Endodermal cell (in vitro differentiated cells): ENCODE results near the gene NFE2L3. TPM values are rescaled to one million over a fixed set of nuclear protein-coding genes. Genes with fewer than 3 reads are reported as not detected.

Experiments used
- DNase-seq: peaks from one replicate; pipeline ENCODE4 v3.0.0-alpha.2; 2017
- H3K27ac ChIP-seq: 2 replicates; pipeline ENCODE4 v1.5.1; 2013; ENCODE audit warnings: mild to moderate bottlenecking, low read depth, low read length, moderate library complexity
- H3K27me3 ChIP-seq: 2 replicates; pipeline ENCODE4 v1.6.1; 2013; ENCODE audit warnings: mild to moderate bottlenecking, low read length, moderate library complexity; ENCODE audit not compliant: insufficient read depth, control insufficient read depth, poor library complexity, severe bottlenecking
- H3K36me3 ChIP-seq: 2 replicates; pipeline ENCODE4 v1.7.0; 2013; ENCODE audit warnings: mild to moderate bottlenecking, low read length, moderate library complexity; ENCODE audit not compliant: control insufficient read depth, insufficient read depth
- H3K4me1 ChIP-seq: one replicate; pipeline ENCODE4 v1.7.0; 2013; ENCODE audit warnings: low read length; ENCODE audit not compliant: control insufficient read depth, insufficient read depth
- H3K4me3 ChIP-seq: 2 replicates; pipeline ENCODE4 v1.5.1; 2013; ENCODE audit warnings: mild to moderate bottlenecking, low read length, moderate library complexity
- H3K9ac ChIP-seq: 2 replicates; pipeline ENCODE4 v1.6.1; 2013; ENCODE audit warnings: mild to moderate bottlenecking, low read length, moderate library complexity; ENCODE audit not compliant: poor library complexity, severe bottlenecking; ENCODE audit errors: extremely low read depth
- H3K9me3 ChIP-seq: 2 replicates; pipeline ENCODE4 v1.6.1; 2013; ENCODE audit warnings: mild to moderate bottlenecking, low read length, moderate library complexity; ENCODE audit not compliant: control insufficient read depth
- H3K27ac Mint-ChIP-seq: 2 replicates; pipeline ENCODE4 v1.8.0; 2020; ENCODE audit warnings: mixed read lengths
- H3K27me3 Mint-ChIP-seq: 2 replicates; pipeline ENCODE4 v1.8.0; 2021; ENCODE audit warnings: mild to moderate bottlenecking, mixed read lengths; ENCODE audit not compliant: insufficient read depth
- H3K36me3 Mint-ChIP-seq: 2 replicates; pipeline ENCODE4 v1.8.0; 2020; ENCODE audit warnings: low read depth, mixed read lengths
- H3K4me1 Mint-ChIP-seq: 2 replicates; pipeline ENCODE4 v1.8.0; 2020; ENCODE audit warnings: mixed read lengths
- H3K4me3 Mint-ChIP-seq: 2 replicates; pipeline ENCODE4 v1.8.0; 2020; ENCODE audit warnings: mild to moderate bottlenecking, moderate library complexity, mixed read lengths
- H3K9me3 Mint-ChIP-seq: 2 replicates; pipeline ENCODE4 v1.8.0; 2020; ENCODE audit warnings: mild to moderate bottlenecking, mixed read lengths
- CTCF ChIP-seq: fragments of 200-600 bp; sonication (generic); conservative IDR thresholded peaks from 2 replicates; pipeline ENCODE4 v1.5.0; 2021; ENCODE audit warnings: antibody characterized with exemption, mild to moderate bottlenecking
- WGBS, 2 experiments: methylation state at CpG; one replicate each; pipeline versions ENCODE4 v1.1.5 to v1.1.7; 2013; ENCODE audit warnings: missing lambda C conversion rate in 2 of 2, mixed read lengths in 1 of 2; ENCODE audit not compliant: insufficient coverage in 1 of 2, insufficient read length in 1 of 2; 5-methylcytosine and 5-hydroxymethylcytosine counted together
- total RNA-seq, 2 donors: library from RNA; stranded (reverse); fragmentation: NEBNext Ultra II Directional in 1 of 2; extraction: Animal tissue kit (Norgen Biotek cat#: 25700) in 1 of 2; gene quantifications; 2 replicates in 1 of 2; 3 replicates in 1 of 2; pipeline ENCODE4 v1.2.1, GENCODE V29; 2021

NFE2L3 gene
- total RNA-seq, 2 donors from 2014 or later, result 20.2 to 48.4 TPM

DNA sequence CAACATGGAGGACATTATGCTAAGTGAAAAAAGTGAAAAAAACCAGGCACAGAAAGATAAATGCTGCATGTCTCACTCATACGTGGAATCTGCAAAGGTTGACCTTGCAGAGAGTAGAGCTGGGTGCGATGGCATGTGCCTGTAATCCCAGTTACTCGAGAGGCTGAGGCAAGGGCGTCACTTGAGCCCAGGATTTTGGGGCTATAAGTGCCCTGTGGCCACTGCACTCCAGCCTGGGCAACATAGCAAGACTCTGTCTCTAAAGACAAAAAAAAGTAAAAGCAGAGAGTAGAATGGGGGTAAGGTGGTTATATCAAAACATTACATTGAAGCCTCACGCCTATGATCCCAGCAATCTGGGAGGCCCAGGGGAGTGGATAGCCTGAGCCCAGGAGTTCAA lies 72.4 kb downstream of the NFE2L3 start:
- Mint-ChIP-seq H3K4me1 (no peaks in the 10 kb centered on the region), H3K27me3 (no peaks in the 10 kb centered on the region), H3K9me3 (peaks cover 11% of the 10 kb centered on the region), H3K27ac (no peak overlapping the region), H3K4me3 (no peak overlapping the region), H3K36me3 (no peaks in the 10 kb centered on the region)
- H3K9me3 ChIP-seq, result no peaks in the 10 kb centered on the region
- no peak overlapping the region for H3K27ac ChIP-seq
- no peaks in the 10 kb centered on the region for H3K4me1 ChIP-seq
- 86 to 94% methylated on average over 3 to 5 of the region's 5 CpGs for WGBS, 2 experiments
- DNase-seq, result no peak
- H3K36me3 ChIP-seq, result no peaks in the 10 kb centered on the region
- no peak overlapping the region for H3K9ac ChIP-seq
- H3K4me3 ChIP-seq, result no peak overlapping the region
- H3K27me3 ChIP-seq, result no peaks in the 10 kb centered on the region
- TF ChIP-seq CTCF, result no peak

DNA sequence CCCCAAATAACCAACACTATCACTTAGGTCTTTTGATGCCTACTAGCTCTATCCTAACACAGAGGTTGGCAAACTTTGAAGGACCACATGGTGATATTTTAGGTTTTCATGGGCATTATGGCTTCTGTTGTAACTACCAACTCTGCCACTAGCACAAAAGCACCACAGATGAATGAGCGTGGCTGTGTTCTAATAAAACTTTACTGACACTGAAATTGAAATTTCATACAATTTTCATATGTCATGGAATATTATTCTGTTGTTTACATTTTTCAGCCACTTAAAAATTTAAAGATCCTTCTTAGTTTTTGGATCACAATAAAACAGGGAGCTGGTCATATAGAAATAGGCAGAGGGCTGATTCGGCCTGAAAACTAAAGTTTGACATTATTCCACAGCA lies 76.0 kb downstream of the NFE2L3 start:
- peaks cover 11% of the 10 kb centered on the region for H3K9me3 Mint-ChIP-seq
- TF ChIP-seq CTCF, result no peak
- H3K4me3 ChIP-seq, result no peak overlapping the region
- H3K36me3 ChIP-seq, result no peaks in the 10 kb centered on the region
- no peaks in the 10 kb centered on the region for H3K36me3 Mint-ChIP-seq
- H3K4me1 Mint-ChIP-seq, result no peaks in the 10 kb centered on the region
- no peaks in the 10 kb centered on the region for H3K27me3 ChIP-seq
- no peak overlapping the region for H3K27ac Mint-ChIP-seq
- H3K4me3 Mint-ChIP-seq, result no peak overlapping the region
- H3K4me1 ChIP-seq, result no peaks in the 10 kb centered on the region
- H3K9me3 ChIP-seq, result no peaks in the 10 kb centered on the region
- H3K27me3 Mint-ChIP-seq, result no peaks in the 10 kb centered on the region
- WGBS, 2 experiments, result 100% methylated on average over 2 of the region's 2 CpGs; no CpG with 5 or more reads in 1 of the 2 experiments
- H3K9ac ChIP-seq, result no peak overlapping the region
- DNase-seq, result no peak
- H3K27ac ChIP-seq, result no peak overlapping the region

- Histone ChIP-seq H3K27ac (no peak overlapping the region), H3K27me3 (no peaks in the 10 kb centered on the region), H3K4me1 (no peaks in the 10 kb centered on the region), H3K9ac (no peak overlapping the region), H3K36me3 (no peaks in the 10 kb centered on the region), H3K9me3 (no peaks in the 10 kb centered on the region), H3K4me3 (no peak overlapping the region)
- Mint-ChIP-seq H3K27me3 (no peaks in the 10 kb centered on the region), H3K27ac (no peak overlapping the region), H3K36me3 (no peaks in the 10 kb centered on the region), H3K9me3 (peaks cover 2% of the 10 kb centered on the region), H3K4me1 (no peaks in the 10 kb centered on the region), H3K4me3 (no peak overlapping the region)
- WGBS, 2 experiments, result 86 to 88% methylated on average over 5 of the region's 5 CpGs
- no peak for DNase-seq
- peak; percentile 35 for TF ChIP-seq CTCF
Observed at GRCh38 chr7:26233902-26234511, 82.0 kb downstream of the NFE2L3 start.

Other genes starting within 250 kb of the NFE2L3 start
- gene HNRNPA2B1, start 48.5 kb downstream of the NFE2L3 start, total RNA-seq, result 1,000 to 10,000 TPM in 1 of 2 donors, 100 to 1,000 TPM in 1; 913 to 1,007 TPM
- 100 to 1,000 TPM; 213 to 219 TPM for gene CBX3, start 49.5 kb downstream of the NFE2L3 start, total RNA-seq
- 10 to 100 TPM; 13.2 to 19.3 TPM for gene SNX10, start 139.7 kb downstream of the NFE2L3 start, total RNA-seq